Measurements from ENCODE around the gene TRPV4. TPM values are rescaled to one million over a fixed set of nuclear protein-coding genes. Genes with fewer than 3 reads are reported as not detected.

Gene TRPV4
- total RNA-seq (2022; extraction: Qiagen RNA extraction; ENCODE audit: low read depth): 0.03 to 0.08 TPM (median 0.06 TPM) in 3 of 5 replicates, not detected in the others

GRCh38 chr12:109833307-109834189 is at the start of gene TRPV4:
Gene TRPV4, minus strand, starts transcription at chr12:109833398. Its CDS starts 18,602 bp downstream, at chr12:109814796.

DNA sequence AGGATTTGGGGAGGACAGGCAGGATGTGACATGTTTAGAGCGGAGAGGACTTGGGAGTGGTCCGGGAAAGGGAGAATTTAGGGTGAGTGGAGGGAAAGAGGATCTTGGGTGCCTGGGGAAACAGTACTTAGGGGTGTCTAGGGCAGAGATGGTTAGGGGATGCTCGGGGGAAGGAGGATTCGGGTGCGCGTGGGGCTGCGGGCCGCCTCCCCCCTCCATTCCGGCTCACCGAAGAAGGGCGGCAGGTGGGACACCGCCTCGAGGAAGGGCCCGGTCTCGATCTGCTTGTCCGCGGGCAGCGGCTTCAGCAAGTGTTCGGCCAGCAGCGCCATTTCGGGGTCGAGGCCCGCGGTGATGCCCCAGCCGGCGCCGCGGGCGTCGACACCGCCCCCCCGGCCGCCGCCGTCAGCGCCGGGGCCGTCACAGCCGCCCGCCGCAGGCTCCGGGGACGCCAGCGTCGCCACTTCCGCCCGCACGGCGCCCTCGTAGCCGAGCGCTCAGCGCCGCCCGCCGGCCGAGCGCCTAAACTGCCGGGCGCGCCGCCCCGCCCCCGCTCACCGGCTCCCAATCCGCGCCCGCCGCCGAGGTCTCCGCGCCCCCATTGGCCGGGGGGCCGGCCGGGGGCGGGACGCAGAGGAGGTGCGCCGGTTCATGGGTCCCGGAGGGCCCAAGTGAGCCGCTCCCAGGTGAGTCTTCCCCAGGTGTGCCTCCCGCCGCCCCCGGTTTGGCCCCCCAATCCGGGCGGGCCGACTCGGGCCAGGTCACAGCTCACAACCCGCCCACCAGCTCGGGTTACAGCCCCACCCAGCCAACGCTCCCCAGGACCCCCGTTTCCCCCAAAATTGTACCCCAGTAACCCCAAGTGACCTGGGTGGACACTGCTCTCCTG is 47.1 kb upstream of the TRPV4 start, which contains the start of gene GLTP:
Gene GLTP, minus strand, starts transcription at position 499 of the 889 bp plus-strand sequence. Its CDS starts 167 bp downstream, at position 332.

Other genes starting within 250 kb of the TRPV4 start
- gene FAM222A, start 119.6 kb downstream of the TRPV4 start, total RNA-seq (2022; extraction: Qiagen RNA extraction; ENCODE audit: low read depth): 3.9 to 7.6 TPM (median 6.5 TPM) in 5 replicates
- 19.9 to 22.7 TPM (median 21.4 TPM) in 5 replicates for gene GLTP, start 47.1 kb upstream of the TRPV4 start, total RNA-seq (2022; extraction: Qiagen RNA extraction; ENCODE audit: low read depth)
- 16.1 to 20.1 TPM (median 17.9 TPM) in 5 replicates for gene TCHP, start 66.9 kb upstream of the TRPV4 start, total RNA-seq (2022; extraction: Qiagen RNA extraction; ENCODE audit: low read depth)
- gene GIT2, start 163.0 kb upstream of the TRPV4 start, total RNA-seq (2022; extraction: Qiagen RNA extraction; ENCODE audit: low read depth): 16.4 to 22.5 TPM (median 21.6 TPM) in 5 replicates
- 16.2 to 24.2 TPM (median 19.7 TPM) in 5 replicates for gene ANKRD13A, start 166.0 kb upstream of the TRPV4 start, total RNA-seq (2022; extraction: Qiagen RNA extraction; ENCODE audit: low read depth)
- 6.7 to 7.7 TPM (median 7.7 TPM) in 5 replicates for gene C12orf76, start 215.1 kb upstream of the TRPV4 start, total RNA-seq (2022; extraction: Qiagen RNA extraction; ENCODE audit: low read depth)

All from A549 treated with DMSO at 1 μM for 4 hours (cell line).